GM12892 (cell line): ENCODE results near the gene LZTS3.
"Not testable (repeated sequence)": the region's sequence is repeated elsewhere in the genome, so short reads cannot be mapped to it uniquely, and the experiment has no call there.

Source experiments
- POLR2A ChIP-seq: IDR thresholded peaks from 2 replicates; pipeline ENCODE4 v1.6.1; 2011; ENCODE audit warnings: low read depth, low read length, control low read depth
- POLR2AphosphoS5 ChIP-seq: IDR thresholded peaks from 2 replicates; pipeline ENCODE4 v1.6.1; 2011; ENCODE audit warnings: low read depth, low read length, control low read depth

- not testable (repeated sequence) for TF ChIP-seq POLR2A, POLR2AphosphoS5
These were observed 21.2 kb downstream of the LZTS3 start for GRCh38 chr20:3152057-3152644.
